OCI-LY7 (cell line): ENCODE data around the gene SLC25A26. TPM values are rescaled to one million over a fixed set of nuclear protein-coding genes. Genes with fewer than 3 reads are reported as not detected.

ENCODE experiments used
- BruUV-seq: library from RNA; stranded (reverse); fragments of 400-500 nt; replicated peaks from 2 replicates; lab custom pipeline; 2021; lab: Mats Ljungman, UMichigan
- CTCF ChIA-PET: fragments of 300-600 bp; sonication (Branson Sonifier 250); formaldehyde crosslinking; loops from one replicate; lab custom pipeline; 2022; ENCODE audit warnings: antibody characterized with exemption; ENCODE audit not compliant: unreplicated experiment; lab: Charles Lee
- POLR2A ChIA-PET: fragments of 300-600 bp; sonication (Branson Sonifier 250); formaldehyde crosslinking; loops from one replicate; lab custom pipeline; 2022; ENCODE audit warnings: antibody characterized with exemption; lab: Charles Lee
- DNase-seq: peaks from one replicate; pipeline ENCODE4 v3.0.0-alpha.2; 2015; ENCODE audit warnings: low spot score
- H2AFZ ChIP-seq: fragments of 200-600 bp; sonication (generic), shearing (Covaris generic); 2 replicates; pipeline ENCODE4 v1.6.1; 2014; ENCODE audit warnings: mild to moderate bottlenecking, antibody characterized with exemption, low read length, moderate library complexity
- H3K27ac ChIP-seq: fragments of 200-600 bp; sonication (generic); 2 replicates; pipeline ENCODE4 v1.5.1; 2014; ENCODE audit warnings: mixed run types, low read depth, mild to moderate bottlenecking, moderate library complexity, low read length, inconsistent platforms; ENCODE audit not compliant: poor library complexity, severe bottlenecking
- H3K36me3 ChIP-seq: fragments of 200-600 bp; sonication (generic); 2 replicates; pipeline ENCODE4 v1.6.1; 2014; ENCODE audit warnings: mild to moderate bottlenecking, antibody characterized with exemption, low read length, moderate library complexity, mixed read lengths; ENCODE audit not compliant: insufficient read depth
- H3K4me1 ChIP-seq: fragments of 200-600 bp; sonication (generic); 2 replicates; pipeline ENCODE4 v1.5.1; 2014; ENCODE audit warnings: mild to moderate bottlenecking, low read length; ENCODE audit not compliant: insufficient read depth, poor library complexity, severe bottlenecking
- H3K4me2 ChIP-seq: fragments of 200-600 bp; sonication (generic); 2 replicates; pipeline ENCODE4 v1.6.1; 2014; ENCODE audit warnings: mild to moderate bottlenecking, low read length
- H3K4me3 ChIP-seq: fragments of 200-600 bp; sonication (generic); 2 replicates; pipeline ENCODE4 v1.5.1; 2014; ENCODE audit warnings: mild to moderate bottlenecking, low read depth, low read length; ENCODE audit not compliant: poor library complexity, severe bottlenecking
- H3K79me2 ChIP-seq: fragments of 200-600 bp; sonication (generic); 2 replicates; pipeline ENCODE4 v1.6.1; 2016; ENCODE audit warnings: low read depth, mild to moderate bottlenecking, low read length, moderate library complexity, mixed read lengths; ENCODE audit not compliant: insufficient read depth
- H3K9me2 ChIP-seq: fragments of 200-600 bp; sonication (generic); 2 replicates; pipeline ENCODE4 v1.6.1; 2016; ENCODE audit warnings: mild to moderate bottlenecking, low read length, mixed read lengths; ENCODE audit not compliant: insufficient read depth
- H3K9me3 ChIP-seq: fragments of 200-600 bp; sonication (generic); 2 replicates; pipeline ENCODE4 v1.6.1; 2014; ENCODE audit warnings: mild to moderate bottlenecking, mixed run types, low read length, mixed read lengths
- H4K20me1 ChIP-seq: fragments of 200-600 bp; sonication (generic); 2 replicates; pipeline ENCODE4 v1.6.1; 2014; ENCODE audit warnings: mild to moderate bottlenecking, antibody characterized with exemption, low read length, moderate library complexity, mixed read lengths; ENCODE audit not compliant: insufficient read depth
- CTCF ChIP-seq: fragments of 200-600 bp; sonication (generic); conservative IDR thresholded peaks from 2 replicates; pipeline ENCODE4 v1.5.1; 2014; ENCODE audit warnings: mild to moderate bottlenecking, antibody characterized with exemption, low read length, moderate library complexity, mixed read lengths
- EZH2phosphoT487 ChIP-seq: fragments of 200-600 bp; sonication (generic); IDR thresholded peaks from 2 replicates; pipeline ENCODE4 v1.6.1; 2018; ENCODE audit warnings: low read depth, borderline replicate concordance, mild to moderate bottlenecking, mixed run types, antibody characterized with exemption, low read length, moderate library complexity, mixed read lengths
- intact Hi-C: fragments of 100-400 bp; cut with micrococcal nuclease; formaldehyde crosslinking; loops from one replicate; pipeline ENCODE4 v1.10.0; 2022; ENCODE audit not compliant: unreplicated experiment
- total RNA-seq, 2 experiments: library from RNA; depleted of rRNA in 1 of 2; stranded (reverse); fragments of >200 nt in 1 of 2; shearing (Covaris generic) in 1 of 2; gene quantifications; 2 replicates each; pipeline ENCODE4 v1.2.3, GENCODE V29; 2014 to 2022

Gene SLC25A26
- total RNA-seq, 2 experiments from 2014 or later: 9.8 to 14.2 TPM

GRCh38 chr3:66386011-66386924, 165.5 kb downstream of the SLC25A26 start:
- DNase-seq: peak; percentile 15
- POLR2A ChIA-PET: no interaction called here
- no peak overlapping the region for H3K27ac ChIP-seq

GRCh38 chr3:66386925-66387650, 166.3 kb downstream of the SLC25A26 start:
- no peaks in the 10 kb centered on the region for H3K9me2 ChIP-seq
- H3K4me2 ChIP-seq: no peak overlapping the region
- DNase-seq: no peak
- H3K4me3 ChIP-seq: no peak overlapping the region
- H4K20me1 ChIP-seq: 0 out of 2 replicates have a peak, but pooled peaks cover 8% of the 10 kb centered on the region
- intact Hi-C loops: no loop called here
- no peak overlapping the region for H2AFZ ChIP-seq
- H3K4me1 ChIP-seq: peaks cover 31% of the 10 kb centered on the region
- H3K79me2 ChIP-seq: peaks cover 40% of the 10 kb centered on the region
- CTCF ChIA-PET: no interaction called here
- no peak for TF ChIP-seq EZH2phosphoT487
- TF ChIP-seq CTCF: no peak
- H3K36me3 ChIP-seq: peaks cover 99% of the 10 kb centered on the region
- POLR2A ChIA-PET: no interaction called here
- H3K27ac ChIP-seq: no peak overlapping the region
- BruUV-seq: no TSS peak
- peaks cover 11% of the 10 kb centered on the region; the same call in 1 of the 2 replicates for H3K9me3 ChIP-seq

More at GRCh38 chr3:66386011-66386924, 165.5 kb downstream of the SLC25A26 start:
- Histone ChIP-seq H3K79me2 (peaks cover 40% of the 10 kb centered on the region), H4K20me1 (0 out of 2 replicates have a peak, but pooled peaks cover 7% of the 10 kb centered on the region), H3K9me2 (no peaks in the 10 kb centered on the region), H2AFZ (no peak overlapping the region), H3K4me1 (peaks cover 30% of the 10 kb centered on the region), H3K9me3 (peaks cover 11% of the 10 kb centered on the region; the same call in 1 of the 2 replicates), H3K4me2 (no peak overlapping the region), H3K36me3 (peaks cover 99% of the 10 kb centered on the region), H3K4me3 (no peak overlapping the region)
- CTCF ChIA-PET: no interaction called here
- TF ChIP-seq EZH2phosphoT487: no peak
- BruUV-seq: no TSS peak
- intact Hi-C loops: no loop called here

- CTCF ChIA-PET: no interaction called here
- BruUV-seq: no TSS peak
Measured at GRCh38 chr3:66390013-66390412, 169.2 kb downstream of the SLC25A26 start.

More at GRCh38 chr3:66390013-66390412, 169.2 kb downstream of the SLC25A26 start:
- peak overlapping the region; percentile 64 for H3K27ac ChIP-seq
- H3K9me2 ChIP-seq: no peaks in the 10 kb centered on the region
- POLR2A ChIA-PET: interaction anchor here (0.7 kb wide), 2 partner anchors 107 to 214 kb away, joined by 3 read pairs; no protein-coding TSS in a partner anchor
- H3K79me2 ChIP-seq: peaks cover 40% of the 10 kb centered on the region
- intact Hi-C loops: no loop called here
- peaks cover 36% of the 10 kb centered on the region for H3K4me1 ChIP-seq
- peaks cover 11% of the 10 kb centered on the region; the same call in 1 of the 2 replicates for H3K9me3 ChIP-seq
- DNase-seq: peak; percentile 70
- 0 out of 2 replicates have a peak, but pooled peaks cover 8% of the 10 kb centered on the region for H4K20me1 ChIP-seq
- H3K36me3 ChIP-seq: peaks cover 99% of the 10 kb centered on the region
- no peak overlapping the region for H2AFZ ChIP-seq
- peak overlapping the region; percentile 42 for H3K4me2 ChIP-seq
- TF ChIP-seq CTCF: no peak
- TF ChIP-seq EZH2phosphoT487: no peak
- no peak overlapping the region for H3K4me3 ChIP-seq
